Measurements from ENCODE around the gene RAB3IL1.

- TF ChIP-seq, protein P1, sequence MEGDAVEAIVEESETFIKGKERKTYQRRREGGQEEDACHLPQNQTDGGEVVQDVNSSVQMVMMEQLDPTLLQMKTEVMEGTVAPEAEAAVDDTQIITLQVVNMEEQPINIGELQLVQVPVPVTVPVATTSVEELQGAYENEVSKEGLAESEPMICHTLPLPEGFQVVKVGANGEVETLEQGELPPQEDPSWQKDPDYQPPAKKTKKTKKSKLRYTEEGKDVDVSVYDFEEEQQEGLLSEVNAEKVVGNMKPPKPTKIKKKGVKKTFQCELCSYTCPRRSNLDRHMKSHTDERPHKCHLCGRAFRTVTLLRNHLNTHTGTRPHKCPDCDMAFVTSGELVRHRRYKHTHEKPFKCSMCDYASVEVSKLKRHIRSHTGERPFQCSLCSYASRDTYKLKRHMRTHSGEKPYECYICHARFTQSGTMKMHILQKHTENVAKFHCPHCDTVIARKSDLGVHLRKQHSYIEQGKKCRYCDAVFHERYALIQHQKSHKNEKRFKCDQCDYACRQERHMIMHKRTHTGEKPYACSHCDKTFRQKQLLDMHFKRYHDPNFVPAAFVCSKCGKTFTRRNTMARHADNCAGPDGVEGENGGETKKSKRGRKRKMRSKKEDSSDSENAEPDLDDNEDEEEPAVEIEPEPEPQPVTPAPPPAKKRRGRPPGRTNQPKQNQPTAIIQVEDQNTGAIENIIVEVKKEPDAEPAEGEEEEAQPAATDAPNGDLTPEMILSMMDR (conservative IDR thresholded peaks at IDR 0.05; ENCODE audit: low read depth, low read length), result no peak
- TF ChIP-seq EZH2 (IDR thresholded peaks at IDR 0.05; ENCODE audit: low read length, unreplicated experiment), result no peak
Measured at GRCh38 chr11:61882879-61883278, 34.5 kb downstream of the RAB3IL1 start.
